Neural crest cell (in vitro differentiated cells): ENCODE data around the gene CADM4. TPM values are rescaled to one million over a fixed set of nuclear protein-coding genes. Genes with fewer than 3 reads are reported as not detected.

Experiments used
- DNase-seq: peaks from one replicate; pipeline ENCODE4 v3.0.0; 2021; ENCODE audit warnings: low read depth, mixed read lengths, low spot score
- H3K27ac Mint-ChIP-seq: one replicate; pipeline ENCODE4 v1.8.0; 2021; ENCODE audit warnings: mild to moderate bottlenecking, mixed read lengths; ENCODE audit not compliant: unreplicated experiment
- H3K27me3 Mint-ChIP-seq: 2 replicates; pipeline ENCODE4 v1.8.0; 2021; ENCODE audit warnings: low read depth, mild to moderate bottlenecking, mixed read lengths
- H3K36me3 Mint-ChIP-seq: 2 replicates; pipeline ENCODE4 v1.8.0; 2021; ENCODE audit warnings: low read depth, mild to moderate bottlenecking, mixed read lengths
- H3K4me1 Mint-ChIP-seq: 2 replicates; pipeline ENCODE4 v1.8.0; 2021; ENCODE audit warnings: mixed read lengths
- H3K4me3 Mint-ChIP-seq: one replicate; pipeline ENCODE4 v1.8.0; 2021; ENCODE audit warnings: mild to moderate bottlenecking, mixed read lengths
- H3K9me3 Mint-ChIP-seq: 2 replicates; pipeline ENCODE4 v1.8.0; 2021; ENCODE audit warnings: mixed read lengths
- CTCF ChIP-seq: fragments of 200-600 bp; sonication (generic); conservative IDR thresholded peaks from 2 replicates; pipeline ENCODE4 v1.5.0; 2021; ENCODE audit warnings: antibody characterized with exemption, mild to moderate bottlenecking
- total RNA-seq: library from RNA; stranded (reverse); gene quantifications from 2 replicates; pipeline ENCODE4 v1.2.1, GENCODE V29; 2021

The CADM4 gene
- total RNA-seq, 1 donor from 2014 or later = 78.5 TPM

- peaks cover 31% of the 10 kb centered on the region for H3K36me3 Mint-ChIP-seq
- peaks cover 51% of the 10 kb centered on the region for H3K4me1 Mint-ChIP-seq
- DNase-seq = no peak
- H3K4me3 Mint-ChIP-seq = peak overlapping the region; percentile 73
- peaks cover 3% of the 10 kb centered on the region for H3K9me3 Mint-ChIP-seq
- peaks cover 9% of the 10 kb centered on the region for H3K27me3 Mint-ChIP-seq
- no peak for TF ChIP-seq CTCF
- peak overlapping the region; percentile 62 for H3K27ac Mint-ChIP-seq
Observed at GRCh38 chr19:43623889-43624670, 15.6 kb downstream of the CADM4 start.

- no peak for TF ChIP-seq CTCF
- H3K27me3 Mint-ChIP-seq = peaks cover 13% of the 10 kb centered on the region
- no peak overlapping the region for H3K4me3 Mint-ChIP-seq
- no peak overlapping the region for H3K27ac Mint-ChIP-seq
- peaks cover 3% of the 10 kb centered on the region for H3K9me3 Mint-ChIP-seq
- peaks cover 50% of the 10 kb centered on the region for H3K4me1 Mint-ChIP-seq
- H3K36me3 Mint-ChIP-seq = peaks cover 31% of the 10 kb centered on the region
- DNase-seq = no peak
Observed at GRCh38 chr19:43622956-43623355, 16.7 kb downstream of the CADM4 start.

- H3K27me3 Mint-ChIP-seq = peaks cover 13% of the 10 kb centered on the region
- TF ChIP-seq CTCF = no peak
- H3K4me3 Mint-ChIP-seq = no peak overlapping the region
- H3K4me1 Mint-ChIP-seq = peaks cover 42% of the 10 kb centered on the region
- no peak overlapping the region for H3K27ac Mint-ChIP-seq
- no peak for DNase-seq
- peaks cover 3% of the 10 kb centered on the region for H3K9me3 Mint-ChIP-seq
- H3K36me3 Mint-ChIP-seq = peaks cover 31% of the 10 kb centered on the region
Observed at GRCh38 chr19:43622070-43622469, 17.6 kb downstream of the CADM4 start.

GRCh38 chr19:43620061-43621001, 19.3 kb downstream of the CADM4 start:
- H3K27me3 Mint-ChIP-seq = peaks cover 13% of the 10 kb centered on the region
- H3K36me3 Mint-ChIP-seq = peaks cover 26% of the 10 kb centered on the region
- peak overlapping the region; percentile 100 for H3K27ac Mint-ChIP-seq
- no peak for DNase-seq
- H3K4me3 Mint-ChIP-seq = peak overlapping the region; percentile 95
- H3K4me1 Mint-ChIP-seq = peaks cover 47% of the 10 kb centered on the region
- H3K9me3 Mint-ChIP-seq = peaks cover 3% of the 10 kb centered on the region
- TF ChIP-seq CTCF = no peak

GRCh38 chr19:43619262-43620060, 20.2 kb downstream of the CADM4 start, which contains the start of gene ZNF428:
Gene ZNF428 (minus strand): TSS chr19:43619629. CDS start chr19:43614304, 5,325 bp downstream.
- H3K27ac Mint-ChIP-seq = peak within 1 kb of the TSS; percentile 100
- DNase-seq = peak; percentile 90
- no peak for TF ChIP-seq CTCF
- H3K4me3 Mint-ChIP-seq = peak within 1 kb of the TSS; percentile 95
- H3K4me1 Mint-ChIP-seq = peaks cover 46% of the 10 kb centered on the region
- H3K27me3 Mint-ChIP-seq = peaks cover 13% of the 10 kb centered on the region
- peaks cover 3% of the 10 kb centered on the region for H3K9me3 Mint-ChIP-seq
- peaks cover 20% of the 10 kb centered on the region for H3K36me3 Mint-ChIP-seq
